Heart left ventricle (tissue), 13 donors: ENCODE measurements around the gene PAPOLB.

Experiments
- CTCF ChIP-seq, 12 donors: fragments of 200-600 bp; sonication (generic) in 4 of 12; IDR thresholded peaks; one replicate each; pipeline versions ENCODE4 v1.5.0 to v1.8.0; 2018 to 2022; ENCODE audit warnings: antibody characterized with exemption in 12 of 12, mild to moderate bottlenecking in 5 of 12
- POLR2A ChIP-seq, 2 donors: fragments of 450-650 bp; IDR thresholded peaks; one replicate each; pipeline ENCODE4 v1.6.1; 2017; ENCODE audit warnings: antibody characterized with exemption in 2 of 2, mild to moderate bottlenecking in 2 of 2, moderate library complexity in 2 of 2
- donor health status: ischemic (EF 13 %, LVEDD 7.1; RV severe dilation, severe dysfunction).
- donor health status: DM: no; HTN: yes; CAD: no.
- donor health status: DM: no; HTN: no; CAD: no.
- donor health status: ischemic (EF 25% LVEDD 6.9; RV normal size, moderate dysfunction).
- donor health status: ischemic (EF 25% LVEDD 5.7; RV mildly dilated, moderate dysfunction).
- donor health status: ischemic (EF 35%, LVEDD 5.7; RV mildly dilated, moderate dysfunction).
- donor health status: nonischemic (EF 11% LVEDD 7.7; RV severe dilation, severe dysfunction).
- donor health status: DM: yes; HTN: yes; CAD: no.
- donor health status: PGD.
- donor health status: ischemic (EF 29% LVEDD 5.4; RV normal size, mild dysfunction).
- donor health status: nonischemic (EF 23%, LVEDD 6.1; RV moderate dilation, normal function).

- TF ChIP-seq CTCF (IDR thresholded peaks at IDR 0.05): no peak
- no peak for TF ChIP-seq POLR2A (IDR thresholded peaks at IDR 0.05)
Observed at GRCh38 chr7:4905171-4905570, 43.3 kb upstream of the PAPOLB start.
